ENCODE data around the gene GP1BB.

- TF ChIP-seq CTCF (IDR thresholded peaks at IDR 0.05; ENCODE audit: extremely low read depth in 1 of 2, insufficient read depth in 1 of 2, low read depth in 1 of 2, low read length in 2 of 2) (no peak), POLR2AphosphoS5 (IDR thresholded peaks at IDR 0.05; ENCODE audit: insufficient read depth, low read depth, low read length) (no peak), POLR2A (IDR thresholded peaks at IDR 0.05; ENCODE audit: low read depth, low read length) (no peak), MYC (IDR thresholded peaks at IDR 0.05; ENCODE audit: low read depth, low read length) (no peak), FOS (IDR thresholded peaks at IDR 0.05; ENCODE audit: borderline replicate concordance, insufficient read depth, low read length) (no peak), EZH2 (IDR thresholded peaks at IDR 0.05; ENCODE audit: borderline replicate concordance, low read depth, low read length, severe bottlenecking) (no peak), JUN (IDR thresholded peaks at IDR 0.05; ENCODE audit: borderline replicate concordance, insufficient read depth, insufficient read length, low read depth) (no peak)
These were observed 49.0 kb downstream of the GP1BB start for GRCh38 chr22:19772422-19772672.

Measured in endothelial cell of umbilical vein (primary cell).